Measurements from ENCODE around the gene DNMT3B. TPM values are rescaled to one million over a fixed set of nuclear protein-coding genes. Genes with fewer than 3 reads are reported as not detected.

The DNMT3B gene
- total and polyA plus RNA-seq, 9 of the 15 experiments (the other 6 are each of a cell fraction or from before 2014, with no cell fraction given): 9.3 to 74.8 (median 49.1) TPM

GRCh38 chr20:32752458-32753250 is 9.5 kb upstream of the DNMT3B start (continued):
- TF ChIP-seq POLR2B (IDR thresholded peaks at IDR 0.05; ENCODE audit: low read depth, partially characterized antibody): no peak
- TF ChIP-seq ATF6 (CRISPR knock-in tag; IDR thresholded peaks at IDR 0.05): no peak
- no peak for TF ChIP-seq SIRT6 (IDR thresholded peaks at IDR 0.05; ENCODE audit: low read depth, low read length)
- no peak for TF ChIP-seq ZNF707 (CRISPR knock-in tag; conservative IDR thresholded peaks at IDR 0.05)
- TF ChIP-seq ZNF274 (IDR thresholded peaks at IDR 0.05; ENCODE audit: borderline replicate concordance, low read depth, low read length): peak; percentile 43; the same call in 1 of the 2 replicates
- no peak for TF ChIP-seq BCL6 (CRISPR knock-in tag; IDR thresholded peaks at IDR 0.05)
- TF ChIP-seq ZNF134 (CRISPR knock-in tag; conservative IDR thresholded peaks at IDR 0.05): no peak; the same call in 1 of the 2 replicates
- TF ChIP-seq CBX1 (IDR thresholded peaks at IDR 0.05; ENCODE audit: low read depth): 0 out of 2 replicates have a peak, but pooled peaks have one; percentile 30
- no peak for TF ChIP-seq CTCFL (IDR thresholded peaks at IDR 0.05; ENCODE audit: borderline replicate concordance, insufficient read depth, low read depth, low read length, poor library complexity, severe bottlenecking)
- TF ChIP-seq, protein P1, sequence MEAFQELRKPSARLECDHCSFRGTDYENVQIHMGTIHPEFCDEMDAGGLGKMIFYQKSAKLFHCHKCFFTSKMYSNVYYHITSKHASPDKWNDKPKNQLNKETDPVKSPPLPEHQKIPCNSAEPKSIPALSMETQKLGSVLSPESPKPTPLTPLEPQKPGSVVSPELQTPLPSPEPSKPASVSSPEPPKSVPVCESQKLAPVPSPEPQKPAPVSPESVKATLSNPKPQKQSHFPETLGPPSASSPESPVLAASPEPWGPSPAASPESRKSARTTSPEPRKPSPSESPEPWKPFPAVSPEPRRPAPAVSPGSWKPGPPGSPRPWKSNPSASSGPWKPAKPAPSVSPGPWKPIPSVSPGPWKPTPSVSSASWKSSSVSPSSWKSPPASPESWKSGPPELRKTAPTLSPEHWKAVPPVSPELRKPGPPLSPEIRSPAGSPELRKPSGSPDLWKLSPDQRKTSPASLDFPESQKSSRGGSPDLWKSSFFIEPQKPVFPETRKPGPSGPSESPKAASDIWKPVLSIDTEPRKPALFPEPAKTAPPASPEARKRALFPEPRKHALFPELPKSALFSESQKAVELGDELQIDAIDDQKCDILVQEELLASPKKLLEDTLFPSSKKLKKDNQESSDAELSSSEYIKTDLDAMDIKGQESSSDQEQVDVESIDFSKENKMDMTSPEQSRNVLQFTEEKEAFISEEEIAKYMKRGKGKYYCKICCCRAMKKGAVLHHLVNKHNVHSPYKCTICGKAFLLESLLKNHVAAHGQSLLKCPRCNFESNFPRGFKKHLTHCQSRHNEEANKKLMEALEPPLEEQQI (IDR thresholded peaks at IDR 0.05): peak; percentile 95
- TF ChIP-seq RREB1 (CRISPR knock-in tag; IDR thresholded peaks at IDR 0.05): no peak
- no peak for TF ChIP-seq MXD1 (CRISPR knock-in tag; IDR thresholded peaks at IDR 0.05; ENCODE audit: borderline replicate concordance, poor library complexity, severe bottlenecking)
- no peak for TF ChIP-seq ATF1 (CRISPR knock-in tag; IDR thresholded peaks at IDR 0.05)
- peak; percentile 77 for TF ChIP-seq ATF1 (tag; IDR thresholded peaks at IDR 0.05)

Data from K562 (cell line).